Smooth muscle cell (in vitro differentiated cells): ENCODE measurements around the gene RDH5. TPM values are rescaled to one million over a fixed set of nuclear protein-coding genes. Genes with fewer than 3 reads are reported as not detected.

Source experiments
- DNase-seq: peaks from one replicate; lab custom pipeline; 2025; ENCODE audit not compliant: unreplicated experiment; lab: John Stamatoyannopoulos, UW
- H2AFZ ChIP-seq: fragments of 200-600 bp; sonication (generic); 2 replicates; pipeline ENCODE4 v1.6.0; 2016; ENCODE audit warnings: antibody characterized with exemption, low read depth, mild to moderate bottlenecking
- H3F3A ChIP-seq: fragments of 200-600 bp; sonication (generic); 2 replicates; pipeline ENCODE4 v1.6.0; 2017; ENCODE audit warnings: antibody characterized with exemption, low read depth
- H3K27ac ChIP-seq: fragments of 200-600 bp; sonication (generic); 2 replicates; pipeline ENCODE4 v1.5.1; 2016; ENCODE audit warnings: low read depth, mild to moderate bottlenecking
- H3K27me3 ChIP-seq: fragments of 200-600 bp; sonication (generic); 2 replicates; pipeline ENCODE4 v1.6.1; 2016; ENCODE audit warnings: low read depth, mild to moderate bottlenecking
- H3K36me3 ChIP-seq: fragments of 200-600 bp; sonication (generic); 2 replicates; pipeline ENCODE4 v1.5.1; 2016; ENCODE audit warnings: low read depth
- H3K4me1 ChIP-seq: fragments of 200-600 bp; sonication (generic); 2 replicates; pipeline ENCODE4 v1.5.1; 2016; ENCODE audit warnings: low read depth
- H3K4me2 ChIP-seq: fragments of 200-600 bp; sonication (generic); 2 replicates; pipeline ENCODE4 v1.6.0; 2016; ENCODE audit warnings: mild to moderate bottlenecking
- H3K4me3 ChIP-seq: fragments of 200-600 bp; sonication (generic); 2 replicates; pipeline ENCODE4 v1.5.1; 2016; ENCODE audit warnings: mild to moderate bottlenecking
- H3K79me2 ChIP-seq: fragments of 200-600 bp; sonication (generic); 2 replicates; pipeline ENCODE4 v1.6.0; 2016; ENCODE audit warnings: low read depth, mild to moderate bottlenecking
- H3K9ac ChIP-seq: fragments of 200-600 bp; sonication (generic); 2 replicates; pipeline ENCODE4 v1.6.0; 2016; ENCODE audit warnings: low read depth
- H3K9me3 ChIP-seq: fragments of 200-600 bp; sonication (generic); replicated peaks from 2 replicates; pipeline ENCODE4 v1.5.1; 2016; ENCODE audit warnings: low read depth
- H4K20me1 ChIP-seq: fragments of 200-600 bp; sonication (generic); 2 replicates; pipeline ENCODE4 v1.6.0; 2016; ENCODE audit warnings: low read depth
- WGBS: methylation state at CpG from one replicate; pipeline ENCODE4 v1.1.7; 2016; ENCODE audit warnings: low lambda C conversion rate; 5-methylcytosine and 5-hydroxymethylcytosine counted together
- polyA plus RNA-seq: library from polyadenylated mRNA; unstranded; fragments of >200 nt; fragmentation: Nextera tagmentation; extraction: Ambion mirVana; gene quantifications from 2 replicates; pipeline ENCODE4 v1.2.1, GENCODE V29; 2016
- total RNA-seq: library from RNA; depleted of rRNA; stranded (reverse); fragments of >200 nt; gene quantifications from 2 replicates; pipeline ENCODE4 v1.2.3, GENCODE V29; 2014
- TF ChIP-seq, protein P1 (sequence below): fragments of 200-600 bp; sonication (generic); IDR thresholded peaks from 2 replicates; pipeline ENCODE4 v1.5.1; 2017; ENCODE audit warnings: borderline replicate concordance, mild to moderate bottlenecking, antibody characterized with exemption; ENCODE audit not compliant: insufficient read depth, poor library complexity, severe bottlenecking

RDH5 gene
- total and polyA plus RNA-seq, 2 experiments from 2014 or later, result 3.7 TPM; not detected in 1

DNA sequence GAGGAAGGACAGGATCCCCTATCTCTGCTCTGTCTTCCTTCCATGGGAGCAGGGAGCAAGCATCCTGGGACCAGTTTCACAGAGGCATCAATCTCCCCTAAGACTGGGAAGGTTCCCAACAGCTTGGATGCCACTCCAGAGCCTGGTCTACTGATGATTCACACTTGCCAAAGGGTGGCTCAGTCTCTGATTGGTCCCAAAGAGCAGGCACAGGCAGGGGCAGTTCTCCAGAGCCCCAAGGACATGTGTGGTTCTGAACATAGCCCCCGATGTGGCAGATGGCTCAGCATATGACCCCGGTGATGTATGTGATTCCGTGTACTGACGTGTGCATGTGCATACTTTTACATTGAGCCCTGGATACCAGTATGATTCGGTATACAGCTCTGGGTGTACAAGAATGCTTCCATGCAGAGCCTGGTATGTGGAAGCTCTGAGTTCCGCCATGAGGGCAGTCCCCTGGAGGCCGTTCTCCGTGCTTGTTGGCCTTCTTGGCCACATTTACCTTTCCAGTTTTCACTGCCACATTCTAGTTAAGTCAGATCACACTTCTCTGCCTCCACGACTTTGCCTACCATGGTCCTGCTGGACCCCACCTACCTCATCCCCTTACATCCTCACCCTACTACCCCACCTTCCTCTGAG is 33.7 kb upstream of the RDH5 start:
- H4K20me1 ChIP-seq, result no peaks in the 10 kb centered on the region
- no peak overlapping the region for H2AFZ ChIP-seq
- TF ChIP-seq, protein P1, sequence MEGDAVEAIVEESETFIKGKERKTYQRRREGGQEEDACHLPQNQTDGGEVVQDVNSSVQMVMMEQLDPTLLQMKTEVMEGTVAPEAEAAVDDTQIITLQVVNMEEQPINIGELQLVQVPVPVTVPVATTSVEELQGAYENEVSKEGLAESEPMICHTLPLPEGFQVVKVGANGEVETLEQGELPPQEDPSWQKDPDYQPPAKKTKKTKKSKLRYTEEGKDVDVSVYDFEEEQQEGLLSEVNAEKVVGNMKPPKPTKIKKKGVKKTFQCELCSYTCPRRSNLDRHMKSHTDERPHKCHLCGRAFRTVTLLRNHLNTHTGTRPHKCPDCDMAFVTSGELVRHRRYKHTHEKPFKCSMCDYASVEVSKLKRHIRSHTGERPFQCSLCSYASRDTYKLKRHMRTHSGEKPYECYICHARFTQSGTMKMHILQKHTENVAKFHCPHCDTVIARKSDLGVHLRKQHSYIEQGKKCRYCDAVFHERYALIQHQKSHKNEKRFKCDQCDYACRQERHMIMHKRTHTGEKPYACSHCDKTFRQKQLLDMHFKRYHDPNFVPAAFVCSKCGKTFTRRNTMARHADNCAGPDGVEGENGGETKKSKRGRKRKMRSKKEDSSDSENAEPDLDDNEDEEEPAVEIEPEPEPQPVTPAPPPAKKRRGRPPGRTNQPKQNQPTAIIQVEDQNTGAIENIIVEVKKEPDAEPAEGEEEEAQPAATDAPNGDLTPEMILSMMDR, result no peak
- H3K27me3 ChIP-seq, result no peaks in the 10 kb centered on the region
- peaks cover 6% of the 10 kb centered on the region for H3K4me1 ChIP-seq
- no peaks in the 10 kb centered on the region for H3K9me3 ChIP-seq
- H3K4me2 ChIP-seq, result no peak overlapping the region
- no peak overlapping the region for H3K9ac ChIP-seq
- no peaks in the 10 kb centered on the region for H3K79me2 ChIP-seq
- no peak overlapping the region for H3K27ac ChIP-seq
- H3K4me3 ChIP-seq, result no peak overlapping the region
- 95% methylated on average over 9 of the region's 9 CpGs for WGBS
- no peaks in the 10 kb centered on the region for H3K36me3 ChIP-seq
- no peaks in the 10 kb centered on the region for H3F3A ChIP-seq
- DNase-seq, result no peak

DNA sequence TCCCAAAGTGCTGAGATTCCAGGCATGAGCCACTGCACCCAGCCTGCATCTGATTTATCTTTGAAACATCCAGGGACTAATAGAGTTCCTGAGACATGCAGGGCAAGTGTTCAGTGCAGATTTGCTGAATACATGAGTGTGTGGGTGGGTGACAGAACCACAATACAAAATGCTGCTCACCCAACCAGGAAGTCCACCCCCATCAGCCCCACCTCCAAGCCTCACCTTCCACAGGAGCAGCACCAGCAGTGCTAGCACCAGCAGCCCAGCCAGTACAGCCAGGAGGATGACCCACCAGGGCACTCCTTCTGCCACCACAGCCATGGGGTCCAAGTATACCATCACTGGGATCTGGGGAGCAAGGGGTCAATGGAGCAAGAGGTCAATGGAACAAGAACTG is 32.4 kb upstream of the RDH5 start:
- H3F3A ChIP-seq, result no peaks in the 10 kb centered on the region
- H3K4me3 ChIP-seq, result no peak overlapping the region
- no peak overlapping the region for H2AFZ ChIP-seq
- no peak overlapping the region for H3K9ac ChIP-seq
- H3K9me3 ChIP-seq, result no peaks in the 10 kb centered on the region
- H3K36me3 ChIP-seq, result no peaks in the 10 kb centered on the region
- no peaks in the 10 kb centered on the region for H3K79me2 ChIP-seq
- H3K27ac ChIP-seq, result no peak overlapping the region
- H4K20me1 ChIP-seq, result no peaks in the 10 kb centered on the region
- TF ChIP-seq, protein P1, result no peak
- no peak overlapping the region for H3K4me2 ChIP-seq
- no peaks in the 10 kb centered on the region for H3K27me3 ChIP-seq
- H3K4me1 ChIP-seq, result no peaks in the 10 kb centered on the region
- DNase-seq, result no peak

DNA sequence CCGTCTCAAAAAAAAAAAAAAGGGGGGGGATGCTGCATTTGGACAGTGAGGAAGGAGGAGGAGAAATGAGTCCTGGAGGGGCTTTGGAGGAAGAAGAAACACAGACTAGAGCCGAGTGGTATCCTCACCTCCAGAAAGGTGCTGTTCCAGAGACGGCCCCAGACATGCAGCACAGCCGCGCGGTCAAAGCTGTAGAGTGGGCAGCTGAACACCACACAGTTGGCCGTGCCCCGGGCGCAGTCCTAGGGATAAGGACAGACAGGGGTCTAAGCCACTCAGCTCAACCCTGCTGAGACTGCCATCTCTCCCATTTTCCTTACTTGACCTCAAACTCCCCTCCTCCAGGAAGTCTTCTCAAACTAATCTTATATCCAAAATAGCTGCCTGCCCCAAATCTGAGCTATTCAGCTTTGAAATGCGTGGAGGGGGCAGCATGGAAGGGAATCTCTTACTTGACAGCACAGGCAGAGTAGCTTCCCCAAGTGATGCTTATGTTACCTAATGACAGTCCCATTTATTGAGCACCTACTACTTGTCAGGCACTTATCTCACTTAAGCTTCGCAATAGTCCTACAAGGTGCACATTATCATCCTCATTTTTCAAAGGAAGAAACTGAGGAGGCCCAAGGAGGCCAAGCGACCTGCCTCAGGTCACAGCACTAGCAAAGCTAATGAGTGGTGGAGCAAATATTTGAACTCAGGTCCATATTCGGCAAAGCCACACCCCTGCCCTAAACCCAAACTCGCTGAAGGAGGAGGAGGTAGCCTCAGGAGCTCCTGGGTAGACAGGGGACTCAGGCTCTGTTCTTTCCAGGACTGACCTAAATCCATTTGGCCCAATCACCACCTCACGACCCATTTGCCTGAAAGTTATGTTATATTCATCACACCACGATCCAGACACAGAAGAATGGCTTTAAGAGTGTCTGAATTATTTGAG is 31.2 kb upstream of the RDH5 start:
- Histone ChIP-seq H3K9me3 (no peaks in the 10 kb centered on the region), H3K27ac (no peak overlapping the region), H3K36me3 (no peaks in the 10 kb centered on the region), H2AFZ (no peak overlapping the region), H4K20me1 (no peaks in the 10 kb centered on the region), H3K4me2 (no peak overlapping the region), H3K4me3 (no peak overlapping the region), H3F3A (no peaks in the 10 kb centered on the region), H3K27me3 (no peaks in the 10 kb centered on the region), H3K9ac (no peak overlapping the region), H3K4me1 (no peaks in the 10 kb centered on the region), H3K79me2 (no peaks in the 10 kb centered on the region)
- TF ChIP-seq, protein P1, result no peak
- 93% methylated on average over 16 of the region's 16 CpGs for WGBS
- no peak for DNase-seq
